ENCODE data around the gene GATAD2A.

Gene GATAD2A

GRCh38 chr19:19409205-19409604 is 3.7 kb downstream of the GATAD2A start:
- no peak overlapping the region for H3K23ac ChIP-seq (ENCODE audit: low read length in 2 of 2)
- H2AFZ ChIP-seq (ENCODE audit: low read depth, low read length): no peak overlapping the region
- no peak overlapping the region for H2AK5ac ChIP-seq (ENCODE audit: low read length, severe bottlenecking)
- H3K79me1 ChIP-seq (replicated peaks; ENCODE audit: low read length, poor library complexity, severe bottlenecking): peaks cover 4% of the 10 kb centered on the region
- no peaks in the 10 kb centered on the region for H3K27me3 ChIP-seq (ENCODE audit: control insufficient read depth in 1 of 2, insufficient read depth in 1 of 2, low read length in 2 of 2)
- H3K9me3 ChIP-seq (ENCODE audit: control insufficient read depth, low read length): no peaks in the 10 kb centered on the region
- no peak overlapping the region for H3K18ac ChIP-seq (ENCODE audit: low read depth in 1 of 2, low read length in 2 of 2)
- no peak overlapping the region for H3K9ac ChIP-seq (ENCODE audit: low read length)
- no peak overlapping the region for H2BK120ac ChIP-seq (ENCODE audit: low read depth, low read length)
- no peak overlapping the region for H2BK5ac ChIP-seq (ENCODE audit: low read depth, low read length, poor library complexity, severe bottlenecking)
- peaks cover 14% of the 10 kb centered on the region for H3K4me1 ChIP-seq (ENCODE audit: control insufficient read depth, insufficient read depth, low read depth, low read length)
- H3K4me3 ChIP-seq (ENCODE audit: insufficient read depth in 1 of 2, low read depth in 1 of 2, low read length in 2 of 2): no peak overlapping the region
- peaks cover 0 to 4% of the 10 kb centered on the region in 2 experiments for H3K36me3 ChIP-seq (ENCODE audit: control insufficient read depth in 1 of 2, insufficient read depth in 2 of 2, low read depth in 1 of 2, low read length in 2 of 2)
- H2BK15ac ChIP-seq (ENCODE audit: low read depth, poor library complexity, severe bottlenecking): no peak overlapping the region
- H4K8ac ChIP-seq (ENCODE audit: low read length): no peak overlapping the region
- no peak overlapping the region for H2BK12ac ChIP-seq (ENCODE audit: low read length in 2 of 2)
- H3K4me2 ChIP-seq (ENCODE audit: low read length, poor library complexity, severe bottlenecking): no peak overlapping the region
- no peak for DNase-seq
- no peak overlapping the region for H3K4ac ChIP-seq (ENCODE audit: low read depth in 1 of 2, low read length in 2 of 2)
- no peak overlapping the region for H3K14ac ChIP-seq (ENCODE audit: low read length in 2 of 2)
- 78% methylated on average over 4 of the region's 4 CpGs for WGBS
- H3K27ac ChIP-seq (ENCODE audit: low read length, poor library complexity, severe bottlenecking): no peak overlapping the region
- no peak overlapping the region for H4K91ac ChIP-seq (ENCODE audit: low read length)

- no peaks in the 10 kb centered on the region for H3K27me3 ChIP-seq (ENCODE audit: control insufficient read depth in 1 of 2, insufficient read depth in 1 of 2, low read length in 2 of 2)
- H3K4me3 ChIP-seq (ENCODE audit: insufficient read depth in 1 of 2, low read depth in 1 of 2, low read length in 2 of 2): no peak overlapping the region
- no peak overlapping the region for H2BK5ac ChIP-seq (ENCODE audit: low read depth, low read length, poor library complexity, severe bottlenecking)
- H4K8ac ChIP-seq (ENCODE audit: low read length): no peak overlapping the region
- H3K79me1 ChIP-seq (replicated peaks; ENCODE audit: low read length, poor library complexity, severe bottlenecking): peaks cover 4% of the 10 kb centered on the region
- no peak overlapping the region for H4K91ac ChIP-seq (ENCODE audit: low read length)
- no peak overlapping the region for H2AFZ ChIP-seq (ENCODE audit: low read depth, low read length)
- no peak overlapping the region for H3K14ac ChIP-seq (ENCODE audit: low read length in 2 of 2)
- H3K9ac ChIP-seq (ENCODE audit: low read length): no peak overlapping the region
- no peak overlapping the region for H3K23ac ChIP-seq (ENCODE audit: low read length in 2 of 2)
- no peak overlapping the region for H2BK120ac ChIP-seq (ENCODE audit: low read depth, low read length)
- H3K4ac ChIP-seq (ENCODE audit: low read depth in 1 of 2, low read length in 2 of 2): no peak overlapping the region
- no peak overlapping the region for H2AK5ac ChIP-seq (ENCODE audit: low read length, severe bottlenecking)
- no peaks in the 10 kb centered on the region for H3K9me3 ChIP-seq (ENCODE audit: control insufficient read depth, low read length)
- H3K4me2 ChIP-seq (ENCODE audit: low read length, poor library complexity, severe bottlenecking): no peak overlapping the region
- DNase-seq: no peak
- 97% methylated on average over 8 of the region's 8 CpGs for WGBS
- H3K36me3 ChIP-seq (ENCODE audit: control insufficient read depth in 1 of 2, insufficient read depth in 2 of 2, low read depth in 1 of 2, low read length in 2 of 2): peaks cover 0 to 4% of the 10 kb centered on the region in 2 experiments
- H3K4me1 ChIP-seq (ENCODE audit: control insufficient read depth, insufficient read depth, low read depth, low read length): peaks cover 14% of the 10 kb centered on the region
- H2BK12ac ChIP-seq (ENCODE audit: low read length in 2 of 2): no peak overlapping the region
- H2BK15ac ChIP-seq (ENCODE audit: low read depth, poor library complexity, severe bottlenecking): no peak overlapping the region
- H3K27ac ChIP-seq (ENCODE audit: low read length, poor library complexity, severe bottlenecking): no peak overlapping the region
- H3K18ac ChIP-seq (ENCODE audit: low read depth in 1 of 2, low read length in 2 of 2): no peak overlapping the region
These were observed 4.2 kb downstream of the GATAD2A start for GRCh38 chr19:19409631-19410030.

GRCh38 chr19:19410553-19411550 is 5.4 kb downstream of the GATAD2A start:
- no peak overlapping the region for H3K4me3 ChIP-seq (ENCODE audit: insufficient read depth in 1 of 2, low read depth in 1 of 2, low read length in 2 of 2)
- no peak overlapping the region for H3K9ac ChIP-seq (ENCODE audit: low read length)
- no peak overlapping the region for H2AK5ac ChIP-seq (ENCODE audit: low read length, severe bottlenecking)
- no peak overlapping the region for H3K18ac ChIP-seq (ENCODE audit: low read depth in 1 of 2, low read length in 2 of 2)
- no peak overlapping the region for H4K91ac ChIP-seq (ENCODE audit: low read length)
- H2BK15ac ChIP-seq (ENCODE audit: low read depth, poor library complexity, severe bottlenecking): no peak overlapping the region
- peaks cover 5% of the 10 kb centered on the region for H3K79me1 ChIP-seq (replicated peaks; ENCODE audit: low read length, poor library complexity, severe bottlenecking)
- H3K36me3 ChIP-seq (ENCODE audit: control insufficient read depth in 1 of 2, insufficient read depth in 2 of 2, low read depth in 1 of 2, low read length in 2 of 2): peaks cover 0 to 4% of the 10 kb centered on the region in 2 experiments
- no peak overlapping the region for H3K4me2 ChIP-seq (ENCODE audit: low read length, poor library complexity, severe bottlenecking)
- H3K4me1 ChIP-seq (ENCODE audit: control insufficient read depth, insufficient read depth, low read depth, low read length): peaks cover 14% of the 10 kb centered on the region
- no peak overlapping the region for H2BK12ac ChIP-seq (ENCODE audit: low read length in 2 of 2)
- no peak overlapping the region for H4K8ac ChIP-seq (ENCODE audit: low read length)
- no peaks in the 10 kb centered on the region for H3K27me3 ChIP-seq (ENCODE audit: control insufficient read depth in 1 of 2, insufficient read depth in 1 of 2, low read length in 2 of 2)
- no peak overlapping the region for H3K14ac ChIP-seq (ENCODE audit: low read length in 2 of 2)
- WGBS: 94% methylated on average over 14 of the region's 15 CpGs
- H2BK5ac ChIP-seq (ENCODE audit: low read depth, low read length, poor library complexity, severe bottlenecking): no peak overlapping the region
- DNase-seq: no peak
- H3K23ac ChIP-seq (ENCODE audit: low read length in 2 of 2): no peak overlapping the region
- H2AFZ ChIP-seq (ENCODE audit: low read depth, low read length): no peak overlapping the region
- H3K27ac ChIP-seq (ENCODE audit: low read length, poor library complexity, severe bottlenecking): no peak overlapping the region
- no peak overlapping the region for H2BK120ac ChIP-seq (ENCODE audit: low read depth, low read length)
- H3K4ac ChIP-seq (ENCODE audit: low read depth in 1 of 2, low read length in 2 of 2): no peak overlapping the region
- no peaks in the 10 kb centered on the region for H3K9me3 ChIP-seq (ENCODE audit: control insufficient read depth, low read length)

GRCh38 chr19:19416280-19416679 is 10.8 kb downstream of the GATAD2A start:
- H2AK5ac ChIP-seq (ENCODE audit: low read length, severe bottlenecking): no peak overlapping the region
- no peak overlapping the region for H4K8ac ChIP-seq (ENCODE audit: low read length)
- no peaks in the 10 kb centered on the region for H3K9me3 ChIP-seq (ENCODE audit: control insufficient read depth, low read length)
- no peaks in the 10 kb centered on the region for H3K27me3 ChIP-seq (ENCODE audit: control insufficient read depth in 1 of 2, insufficient read depth in 1 of 2, low read length in 2 of 2)
- H2AFZ ChIP-seq (ENCODE audit: low read depth, low read length): no peak overlapping the region
- H3K4me2 ChIP-seq (ENCODE audit: low read length, poor library complexity, severe bottlenecking): no peak overlapping the region
- no peak overlapping the region for H3K27ac ChIP-seq (ENCODE audit: low read length, poor library complexity, severe bottlenecking)
- no peaks in the 10 kb centered on the region for H3K36me3 ChIP-seq (ENCODE audit: control insufficient read depth in 1 of 2, insufficient read depth in 2 of 2, low read depth in 1 of 2, low read length in 2 of 2)
- WGBS: 94% methylated on average over 1 of the region's 1 CpG
- H2BK15ac ChIP-seq (ENCODE audit: low read depth, poor library complexity, severe bottlenecking): no peak overlapping the region
- no peak overlapping the region for H3K18ac ChIP-seq (ENCODE audit: low read depth in 1 of 2, low read length in 2 of 2)
- H3K4ac ChIP-seq (ENCODE audit: low read depth in 1 of 2, low read length in 2 of 2): no peak overlapping the region
- H3K14ac ChIP-seq (ENCODE audit: low read length in 2 of 2): no peak overlapping the region
- H3K9ac ChIP-seq (ENCODE audit: low read length): no peak overlapping the region
- peaks cover 11% of the 10 kb centered on the region for H3K4me1 ChIP-seq (ENCODE audit: control insufficient read depth, insufficient read depth, low read depth, low read length)
- no peak overlapping the region for H2BK5ac ChIP-seq (ENCODE audit: low read depth, low read length, poor library complexity, severe bottlenecking)
- H3K23ac ChIP-seq (ENCODE audit: low read length in 2 of 2): no peak overlapping the region
- H3K4me3 ChIP-seq (ENCODE audit: insufficient read depth in 1 of 2, low read depth in 1 of 2, low read length in 2 of 2): no peak overlapping the region
- H2BK120ac ChIP-seq (ENCODE audit: low read depth, low read length): no peak overlapping the region
- no peak overlapping the region for H2BK12ac ChIP-seq (ENCODE audit: low read length in 2 of 2)
- H4K91ac ChIP-seq (ENCODE audit: low read length): no peak overlapping the region
- peaks cover 8% of the 10 kb centered on the region for H3K79me1 ChIP-seq (replicated peaks; ENCODE audit: low read length, poor library complexity, severe bottlenecking)
- no peak for DNase-seq

Measured in mesenchymal stem cell (in vitro differentiated cells and primary cell).